NCI-H2107 treated with DMSO at 0.1 percent for 48 hours (cell line): Measurements from ENCODE around the gene NECAB3.
"Not testable (repeated sequence)": the region's sequence is repeated elsewhere in the genome, so short reads cannot be mapped to it uniquely, and the experiment has no call there.

Experiments
- DNase-seq: peaks from one replicate; lab custom pipeline; 2025; ENCODE audit not compliant: unreplicated experiment; lab: John Stamatoyannopoulos, UW

Gene NECAB3

GRCh38 chr20:33674294-33675135 lies at the start of gene NECAB3:
Gene NECAB3 (minus strand): TSS chr20:33674428. CDS start chr20:33674352, 76 bp downstream.
- DNase-seq, result no peak

- no peak for DNase-seq
These were observed 47.3 kb upstream of the NECAB3 start for GRCh38 chr20:33721391-33722140.

- DNase-seq, result peak; percentile 84
These were observed 45.9 kb upstream of the NECAB3 start, which contains the start of gene PXMP4 for GRCh38 chr20:33719989-33720709. Gene PXMP4 (minus strand): TSS chr20:33720310. CDS start chr20:33720207, 103 bp downstream.

GRCh38 chr20:33719277-33719988 lies 45.2 kb upstream of the NECAB3 start:
- no peak for DNase-seq

- no peak for DNase-seq
These were observed 42.3 kb upstream of the NECAB3 start for GRCh38 chr20:33716498-33716897.

GRCh38 chr20:33713865-33714367 lies 39.7 kb upstream of the NECAB3 start:
- no peak for DNase-seq

- DNase-seq, result no peak
These were observed 37.2 kb upstream of the NECAB3 start for GRCh38 chr20:33711446-33711738.

GRCh38 chr20:33710681-33711445 lies 36.6 kb upstream of the NECAB3 start:
- no peak for DNase-seq

GRCh38 chr20:33709905-33710541 lies 35.8 kb upstream of the NECAB3 start:
- DNase-seq, result no peak

GRCh38 chr20:33709398-33709797 lies 35.2 kb upstream of the NECAB3 start:
- no peak for DNase-seq

- DNase-seq, result no peak
These were observed 33.4 kb upstream of the NECAB3 start for GRCh38 chr20:33707668-33708067.

- no peak for DNase-seq
These were observed 30.1 kb upstream of the NECAB3 start for GRCh38 chr20:33704197-33704924.

GRCh38 chr20:33703498-33704137 lies 29.4 kb upstream of the NECAB3 start:
- no peak for DNase-seq

GRCh38 chr20:33702861-33703260 lies 28.6 kb upstream of the NECAB3 start:
- DNase-seq, result no peak

- DNase-seq, result no peak
These were observed 27.6 kb upstream of the NECAB3 start for GRCh38 chr20:33701629-33702450.

- not testable (repeated sequence) for DNase-seq
These were observed 26.6 kb upstream of the NECAB3 start for GRCh38 chr20:33700696-33701441.

- DNase-seq, result not testable (repeated sequence)
These were observed 24.7 kb upstream of the NECAB3 start for GRCh38 chr20:33698966-33699365.
